SU-DHL-6 (cell line): Measurements from ENCODE around the gene DENND1C.

ENCODE experiments used
- H2AFZ ChIP-seq: fragments of 200-600 bp; sonication (generic); 2 replicates; pipeline ENCODE4 v1.6.1; 2014; ENCODE audit warnings: low read depth, mild to moderate bottlenecking, moderate library complexity, mixed read lengths, antibody characterized with exemption, low read length; ENCODE audit not compliant: severe bottlenecking
- H3F3A ChIP-seq: fragments of 200-600 bp; shearing (Covaris generic); 2 replicates; pipeline ENCODE4 v1.6.0; 2016; ENCODE audit warnings: antibody characterized with exemption, mild to moderate bottlenecking; ENCODE audit not compliant: insufficient read depth
- H3K27ac ChIP-seq: fragments of 200-600 bp; sonication (generic); 2 replicates; pipeline ENCODE4 v1.5.1; 2016; ENCODE audit warnings: low read depth, mild to moderate bottlenecking, low read length, moderate library complexity, mixed read lengths
- H3K27me3 ChIP-seq: fragments of 200-600 bp; sonication (generic), shearing (Covaris generic); 2 replicates; pipeline ENCODE4 v1.6.0; 2014; ENCODE audit warnings: mild to moderate bottlenecking, low read length
- H3K36me3 ChIP-seq: fragments of 200-600 bp; sonication (generic); 2 replicates; pipeline ENCODE4 v1.6.1; 2014; ENCODE audit warnings: mild to moderate bottlenecking, low read length, mixed read lengths
- H3K4me2 ChIP-seq: fragments of 300-600, 200-600 bp; shearing (Covaris generic), sonication (generic); 2 replicates; pipeline ENCODE4 v1.6.0; 2014; ENCODE audit warnings: low read length, low read depth, mild to moderate bottlenecking; ENCODE audit not compliant: poor library complexity, severe bottlenecking
- H3K4me3 ChIP-seq: fragments of 200-600 bp; sonication (generic); 2 replicates; pipeline ENCODE4 v1.5.1; 2014; ENCODE audit warnings: antibody characterized with exemption, low read length, mild to moderate bottlenecking, mixed read lengths; ENCODE audit not compliant: insufficient read depth, poor library complexity, severe bottlenecking
- H3K79me2 ChIP-seq: fragments of 200-600 bp; sonication (generic); 2 replicates; pipeline ENCODE4 v1.6.1; 2014; ENCODE audit warnings: mild to moderate bottlenecking, low read length, moderate library complexity; ENCODE audit not compliant: insufficient read depth
- H3K9ac ChIP-seq: fragments of 200-600 bp; sonication (generic); 2 replicates; pipeline ENCODE4 v1.7.0; 2014; ENCODE audit warnings: mild to moderate bottlenecking, low read length
- H3K9me2 ChIP-seq: fragments of 200-600 bp; sonication (generic); replicated peaks from 2 replicates; pipeline ENCODE4 v1.6.1; 2014; ENCODE audit warnings: low read length; ENCODE audit not compliant: insufficient read depth
- H3K9me3 ChIP-seq: fragments of 200-600 bp; sonication (generic); 2 replicates; pipeline ENCODE4 v1.6.1; 2014; ENCODE audit warnings: low read length, mixed read lengths; ENCODE audit not compliant: insufficient read depth
- H4K20me1 ChIP-seq: fragments of 200-600 bp; sonication (generic); 2 replicates; pipeline ENCODE4 v1.6.1; 2014; ENCODE audit warnings: low read depth, mild to moderate bottlenecking, antibody characterized with exemption, low read length, moderate library complexity, mixed read lengths
- CTCF ChIP-seq: fragments of 200-600 bp; sonication (generic); IDR thresholded peaks from one replicate; pipeline ENCODE4 v1.5.1; 2017; ENCODE audit warnings: antibody characterized with exemption, mild to moderate bottlenecking, low read length, moderate library complexity; ENCODE audit not compliant: insufficient read depth, poor library complexity, severe bottlenecking
- EZH2phosphoT487 ChIP-seq: fragments of 200-600 bp; sonication (generic), shearing (Covaris generic); conservative IDR thresholded peaks from 2 replicates; pipeline ENCODE4 v1.6.1; 2018; ENCODE audit warnings: mild to moderate bottlenecking, antibody characterized with exemption, low read length, moderate library complexity, mixed read lengths

The DENND1C gene

GRCh38 chr19:6433663-6434062 lies 47.9 kb downstream of the DENND1C start, which contains the start of gene SLC25A41:
TSS of gene SLC25A41 (minus strand) at chr19:6433763. CDS start at chr19:6433693, 70 bp downstream.
- no peak within 1 kb of the TSS for H2AFZ ChIP-seq
- no peak within 1 kb of the TSS for H3K27ac ChIP-seq
- no peaks in the 10 kb centered on the region for H3F3A ChIP-seq
- H3K9ac ChIP-seq = no peak within 1 kb of the TSS
- H3K36me3 ChIP-seq = no peaks in the 10 kb centered on the region
- H3K4me3 ChIP-seq = no peak within 1 kb of the TSS
- H3K79me2 ChIP-seq = no peaks in the 10 kb centered on the region
- H3K9me2 ChIP-seq = no peaks in the 10 kb centered on the region
- no peaks in the 10 kb centered on the region for H3K9me3 ChIP-seq
- H4K20me1 ChIP-seq = no peaks in the 10 kb centered on the region
- H3K4me2 ChIP-seq = no peak within 1 kb of the TSS
- H3K27me3 ChIP-seq = no peaks in the 10 kb centered on the region
- TF ChIP-seq CTCF (no peak), EZH2phosphoT487 (no peak)

DNA sequence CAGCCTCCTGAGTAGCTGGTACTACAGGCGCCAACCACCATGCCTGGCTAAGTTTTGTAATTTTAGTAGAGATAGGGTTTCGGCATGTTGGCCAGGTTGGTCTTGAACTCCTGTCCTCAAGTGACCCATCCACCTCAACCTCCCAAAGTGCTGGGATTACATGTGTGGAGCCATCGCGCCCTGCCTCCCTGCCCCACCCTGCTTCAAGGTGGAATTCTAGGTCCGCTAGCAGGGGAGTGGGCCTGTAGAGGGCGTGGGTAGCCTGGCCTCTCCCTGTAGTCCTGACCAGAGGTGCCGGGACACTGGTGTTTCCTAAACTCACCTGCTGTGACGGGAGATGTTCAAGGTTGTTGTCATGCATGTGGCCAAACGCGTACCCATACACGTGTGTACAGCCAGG lies 48.4 kb downstream of the DENND1C start:
- Histone ChIP-seq H3K9me2 (no peaks in the 10 kb centered on the region), H3K9me3 (no peaks in the 10 kb centered on the region)
- TF ChIP-seq CTCF (no peak), EZH2phosphoT487 (no peak)

DNA sequence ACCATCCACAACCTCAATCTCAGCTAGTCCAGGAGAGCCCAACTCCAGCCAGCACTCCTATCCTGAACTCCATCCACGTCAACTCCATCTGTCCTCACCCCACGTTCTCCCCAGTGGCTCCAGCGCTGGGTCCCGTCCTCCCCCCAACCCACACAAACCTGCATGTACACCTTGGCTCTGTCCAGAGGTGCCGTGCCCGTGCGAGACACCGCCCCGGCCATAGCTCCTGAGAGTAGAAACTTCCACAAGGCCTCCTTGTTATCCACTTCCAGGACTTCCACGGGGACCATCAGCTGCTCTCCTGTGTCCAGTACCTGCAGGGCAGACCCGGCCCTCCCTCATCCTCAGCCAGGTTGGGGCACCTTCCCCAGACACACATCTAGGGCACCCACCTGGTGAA lies 49.7 kb downstream of the DENND1C start:
- Histone ChIP-seq H3K9me2 (no peaks in the 10 kb centered on the region), H2AFZ (no peak overlapping the region), H3K4me3 (no peak overlapping the region), H3K36me3 (no peaks in the 10 kb centered on the region), H3K4me2 (no peak overlapping the region), H4K20me1 (no peaks in the 10 kb centered on the region), H3K27ac (no peak overlapping the region), H3F3A (no peaks in the 10 kb centered on the region), H3K27me3 (no peaks in the 10 kb centered on the region), H3K79me2 (no peaks in the 10 kb centered on the region), H3K9ac (no peak overlapping the region), H3K9me3 (no peaks in the 10 kb centered on the region)
- TF ChIP-seq CTCF (no peak), EZH2phosphoT487 (no peak)

More for the DNA sequence above, 48.4 kb downstream of the DENND1C start:
- Histone ChIP-seq H2AFZ (no peak overlapping the region), H3K4me2 (no peak overlapping the region), H3K27ac (no peak overlapping the region), H3K9ac (no peak overlapping the region), H3K79me2 (no peaks in the 10 kb centered on the region), H3K4me3 (no peak overlapping the region), H3K27me3 (no peaks in the 10 kb centered on the region), H4K20me1 (no peaks in the 10 kb centered on the region), H3K36me3 (no peaks in the 10 kb centered on the region), H3F3A (no peaks in the 10 kb centered on the region)
